ENCODE results near the gene TREML2. TPM values are rescaled to one million over a fixed set of nuclear protein-coding genes. Genes with fewer than 3 reads are reported as not detected.
A peak's percentile ranks its signal among the peaks of the same experiment; 100 is the strongest.
"Not testable (repeated sequence)": the region's sequence is repeated elsewhere in the genome, so short reads cannot be mapped to it uniquely, and the experiment has no call there.

The TREML2 gene
- polyA plus RNA-seq, result under 1 TPM; 0.13 to 0.89 (median 0.67) TPM

GRCh38 chr6:41200901-41201763 is at the start of gene TREML2:
Gene TREML2 (minus strand): TSS chr6:41201149. CDS start chr6:41201008, 141 bp downstream.
- H3K27ac ChIP-seq (ENCODE audit: low read depth, low read length), result peak within 1 kb of the TSS; percentile 70
- 49 to 80% (median 52%) methylated on average over 12 of the region's 12 CpGs for WGBS, 3 donors

GRCh38 chr6:41247882-41248705 is 47.1 kb upstream of the TREML2 start:
- no peak overlapping the region for H3K27ac ChIP-seq (ENCODE audit: low read depth, low read length)
- 68 to 72% (median 70%) methylated on average over 7 of the region's 7 CpGs for WGBS, 3 donors

- H3K27ac ChIP-seq (ENCODE audit: low read depth, low read length), result no peak overlapping the region
- WGBS, 3 donors, result 65 to 70% (median 67%) methylated on average over 9 of the region's 9 CpGs
Observed at GRCh38 chr6:41247288-41247865, 46.4 kb upstream of the TREML2 start.

- 97 to 100% (median 100%) methylated on average over 2 to 4 of the region's 4 CpGs for WGBS, 3 donors
- H3K27ac ChIP-seq (ENCODE audit: low read depth, low read length), result not testable (repeated sequence)
Observed at GRCh38 chr6:41246529-41246928, 45.6 kb upstream of the TREML2 start.

- 17 to 21% (median 18%) methylated on average over 20 to 22 of the region's 22 CpGs for WGBS, 3 donors
- no peak overlapping the region for H3K27ac ChIP-seq (ENCODE audit: low read depth, low read length)
Observed at GRCh38 chr6:41239467-41240159, 38.7 kb upstream of the TREML2 start.

- WGBS, 3 donors, result 68 to 79% (median 69%) methylated on average over 5 of the region's 5 CpGs
- no peak overlapping the region for H3K27ac ChIP-seq (ENCODE audit: low read depth, low read length)
Observed at GRCh38 chr6:41237128-41237527, 36.2 kb upstream of the TREML2 start.

GRCh38 chr6:41236276-41236675 is 35.3 kb upstream of the TREML2 start:
- no peak overlapping the region for H3K27ac ChIP-seq (ENCODE audit: low read depth, low read length)
- 72 to 86% (median 79%) methylated on average over 3 to 4 of the region's 4 CpGs for WGBS, 3 donors

- 74 to 88% (median 88%) methylated on average over 6 of the region's 6 CpGs for WGBS, 3 donors
- H3K27ac ChIP-seq (ENCODE audit: low read depth, low read length), result no peak overlapping the region
Observed at GRCh38 chr6:41232667-41233066, 31.7 kb upstream of the TREML2 start.

- H3K27ac ChIP-seq (ENCODE audit: low read depth, low read length), result no peak overlapping the region
- 55 to 84% (median 72%) methylated on average over 5 of the region's 5 CpGs for WGBS, 3 donors
Observed at GRCh38 chr6:41231246-41231645, 30.3 kb upstream of the TREML2 start.

GRCh38 chr6:41229721-41230120 is 28.8 kb upstream of the TREML2 start:
- WGBS, 3 donors, result 79 to 90% (median 87%) methylated on average over 4 of the region's 4 CpGs
- H3K27ac ChIP-seq (ENCODE audit: low read depth, low read length), result no peak overlapping the region

GRCh38 chr6:41228616-41229015 is 27.7 kb upstream of the TREML2 start:
- no peak overlapping the region for H3K27ac ChIP-seq (ENCODE audit: low read depth, low read length)
- 39 to 72% (median 48%) methylated on average over 5 of the region's 5 CpGs for WGBS, 3 donors

GRCh38 chr6:41228096-41228495 is 27.1 kb upstream of the TREML2 start, which contains the start of gene TREML4:
Gene TREML4 (plus strand): TSS chr6:41228349. CDS start chr6:41228428, 79 bp downstream.
- no peak within 1 kb of the TSS for H3K27ac ChIP-seq (ENCODE audit: low read depth, low read length)
- WGBS, 3 donors, result 62 to 78% (median 66%) methylated on average over 5 of the region's 5 CpGs

- WGBS, 3 donors, result 40 to 66% (median 58%) methylated on average over 3 of the region's 3 CpGs
Observed at GRCh38 chr6:41226752-41227151, 25.8 kb upstream of the TREML2 start.

GRCh38 chr6:41224800-41225199 is 23.9 kb upstream of the TREML2 start:
- WGBS, 3 donors, result 71 to 91% (median 74%) methylated on average over 1 of the region's 1 CpG
- H3K27ac ChIP-seq (ENCODE audit: low read depth, low read length), result no peak overlapping the region

More at GRCh38 chr6:41226752-41227151, 25.8 kb upstream of the TREML2 start:
- H3K27ac ChIP-seq (ENCODE audit: low read depth, low read length), result no peak overlapping the region

- 50 to 74% (median 59%) methylated on average over 5 of the region's 5 CpGs for WGBS, 3 donors
- no peak overlapping the region for H3K27ac ChIP-seq (ENCODE audit: low read depth, low read length)
Observed at GRCh38 chr6:41222513-41222912, 21.6 kb upstream of the TREML2 start.

GRCh38 chr6:41222045-41222444 is 21.1 kb upstream of the TREML2 start:
- H3K27ac ChIP-seq (ENCODE audit: low read depth, low read length), result no peak overlapping the region
- WGBS, 3 donors, result 38 to 67% (median 58%) methylated on average over 4 of the region's 4 CpGs

GRCh38 chr6:41216616-41217015 is 15.7 kb upstream of the TREML2 start:
- H3K27ac ChIP-seq (ENCODE audit: low read depth, low read length), result no peak overlapping the region
- 72 to 77% (median 72%) methylated on average over 5 of the region's 5 CpGs for WGBS, 3 donors

GRCh38 chr6:41215777-41216176 is 14.8 kb upstream of the TREML2 start:
- no peak overlapping the region for H3K27ac ChIP-seq (ENCODE audit: low read depth, low read length)
- 81 to 91% (median 83%) methylated on average over 5 of the region's 5 CpGs for WGBS, 3 donors

Data from adipose tissue (tissue), 3 donors.